Measurements from ENCODE around the gene UBR1. TPM values are rescaled to one million over a fixed set of nuclear protein-coding genes. Genes with fewer than 3 reads are reported as not detected.

Gene UBR1
- total and polyA plus RNA-seq, 2 experiments from 2014 or later: 17.2 to 19.6 TPM

GRCh38 chr15:42931702-42932486 is 173.9 kb downstream of the UBR1 start:
- H3K4me3 ChIP-seq: no peak overlapping the region
- Mint-ChIP-seq H3K9me3 (no peaks in the 10 kb centered on the region), H3K27ac (no peak overlapping the region), H3K27me3 (ENCODE audit: insufficient read depth, low read depth, poor library complexity) (peaks cover 1% of the 10 kb centered on the region), H3K4me1 (no peaks in the 10 kb centered on the region), H3K4me3 (no peak overlapping the region), H3K36me3 (ENCODE audit: low read depth) (no peaks in the 10 kb centered on the region)
- H2AFZ ChIP-seq: no peak overlapping the region
- no peaks in the 10 kb centered on the region for H3F3A ChIP-seq (replicated peaks; ENCODE audit: low read depth)
- no peaks in the 10 kb centered on the region for H3K79me2 ChIP-seq (replicated peaks; ENCODE audit: insufficient read depth)
- no peaks in the 10 kb centered on the region for H3K9me2 ChIP-seq (ENCODE audit: insufficient read depth)
- TF ChIP-seq, protein P1, sequence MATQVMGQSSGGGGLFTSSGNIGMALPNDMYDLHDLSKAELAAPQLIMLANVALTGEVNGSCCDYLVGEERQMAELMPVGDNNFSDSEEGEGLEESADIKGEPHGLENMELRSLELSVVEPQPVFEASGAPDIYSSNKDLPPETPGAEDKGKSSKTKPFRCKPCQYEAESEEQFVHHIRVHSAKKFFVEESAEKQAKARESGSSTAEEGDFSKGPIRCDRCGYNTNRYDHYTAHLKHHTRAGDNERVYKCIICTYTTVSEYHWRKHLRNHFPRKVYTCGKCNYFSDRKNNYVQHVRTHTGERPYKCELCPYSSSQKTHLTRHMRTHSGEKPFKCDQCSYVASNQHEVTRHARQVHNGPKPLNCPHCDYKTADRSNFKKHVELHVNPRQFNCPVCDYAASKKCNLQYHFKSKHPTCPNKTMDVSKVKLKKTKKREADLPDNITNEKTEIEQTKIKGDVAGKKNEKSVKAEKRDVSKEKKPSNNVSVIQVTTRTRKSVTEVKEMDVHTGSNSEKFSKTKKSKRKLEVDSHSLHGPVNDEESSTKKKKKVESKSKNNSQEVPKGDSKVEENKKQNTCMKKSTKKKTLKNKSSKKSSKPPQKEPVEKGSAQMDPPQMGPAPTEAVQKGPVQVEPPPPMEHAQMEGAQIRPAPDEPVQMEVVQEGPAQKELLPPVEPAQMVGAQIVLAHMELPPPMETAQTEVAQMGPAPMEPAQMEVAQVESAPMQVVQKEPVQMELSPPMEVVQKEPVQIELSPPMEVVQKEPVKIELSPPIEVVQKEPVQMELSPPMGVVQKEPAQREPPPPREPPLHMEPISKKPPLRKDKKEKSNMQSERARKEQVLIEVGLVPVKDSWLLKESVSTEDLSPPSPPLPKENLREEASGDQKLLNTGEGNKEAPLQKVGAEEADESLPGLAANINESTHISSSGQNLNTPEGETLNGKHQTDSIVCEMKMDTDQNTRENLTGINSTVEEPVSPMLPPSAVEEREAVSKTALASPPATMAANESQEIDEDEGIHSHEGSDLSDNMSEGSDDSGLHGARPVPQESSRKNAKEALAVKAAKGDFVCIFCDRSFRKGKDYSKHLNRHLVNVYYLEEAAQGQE (IDR thresholded peaks at IDR 0.05; ENCODE audit: unreplicated experiment): no peak
- TF ChIP-seq EZH2phosphoT487 (IDR thresholded peaks at IDR 0.05; ENCODE audit: unreplicated experiment) (no peak), POLR2AphosphoS5 (IDR thresholded peaks at IDR 0.05; ENCODE audit: low read depth) (no peak), EZH2 (IDR thresholded peaks at IDR 0.05; ENCODE audit: low read depth, unreplicated experiment) (no peak), ZNF331 (CRISPR knock-in tag; IDR thresholded peaks at IDR 0.05; ENCODE audit: low read depth) (no peak), NANOG (IDR thresholded peaks at IDR 0.05; ENCODE audit: borderline replicate concordance) (no peak)
- no peaks in the 10 kb centered on the region for H3K4me1 ChIP-seq (ENCODE audit: insufficient read depth)
- H3K27ac ChIP-seq (ENCODE audit: low read depth): no peak overlapping the region
- no peaks in the 10 kb centered on the region for H3K27me3 ChIP-seq (ENCODE audit: insufficient read depth)
- H4K20me1 ChIP-seq (replicated peaks; ENCODE audit: insufficient read depth): no peaks in the 10 kb centered on the region
- no peak for ATAC-seq
- no peak for DNase-seq (ENCODE audit: low spot score)
- no peak overlapping the region for H3K4me2 ChIP-seq
- H3K36me3 ChIP-seq (ENCODE audit: insufficient read depth): no peaks in the 10 kb centered on the region

GRCh38 chr15:42929306-42929848 is 176.5 kb downstream of the UBR1 start:
- Mint-ChIP-seq H3K4me1 (no peaks in the 10 kb centered on the region), H3K27me3 (ENCODE audit: insufficient read depth, low read depth, poor library complexity) (peaks cover 1% of the 10 kb centered on the region), H3K9me3 (no peaks in the 10 kb centered on the region), H3K36me3 (ENCODE audit: low read depth) (no peaks in the 10 kb centered on the region), H3K4me3 (no peak overlapping the region), H3K27ac (no peak overlapping the region)
- H3K79me2 ChIP-seq (replicated peaks; ENCODE audit: insufficient read depth): no peaks in the 10 kb centered on the region
- H2AFZ ChIP-seq: no peak overlapping the region
- no peak overlapping the region for H3K27ac ChIP-seq (ENCODE audit: low read depth)
- H3K9me2 ChIP-seq (ENCODE audit: insufficient read depth): no peaks in the 10 kb centered on the region
- no peak for ATAC-seq
- H4K20me1 ChIP-seq (replicated peaks; ENCODE audit: insufficient read depth): no peaks in the 10 kb centered on the region
- H3K4me1 ChIP-seq (ENCODE audit: insufficient read depth): no peaks in the 10 kb centered on the region
- no peaks in the 10 kb centered on the region for H3K27me3 ChIP-seq (ENCODE audit: insufficient read depth)
- no peak for DNase-seq (ENCODE audit: low spot score)
- no peaks in the 10 kb centered on the region for H3F3A ChIP-seq (replicated peaks; ENCODE audit: low read depth)
- H3K4me2 ChIP-seq: no peak overlapping the region
- no peaks in the 10 kb centered on the region for H3K36me3 ChIP-seq (ENCODE audit: insufficient read depth)
- H3K4me3 ChIP-seq: no peak overlapping the region
- TF ChIP-seq POLR2AphosphoS5 (IDR thresholded peaks at IDR 0.05; ENCODE audit: low read depth) (no peak), ZNF331 (CRISPR knock-in tag; IDR thresholded peaks at IDR 0.05; ENCODE audit: low read depth) (no peak), EZH2 (IDR thresholded peaks at IDR 0.05; ENCODE audit: low read depth, unreplicated experiment) (no peak), STAT1 (IDR thresholded peaks at IDR 0.05; ENCODE audit: unreplicated experiment) (no peak), JUNB (IDR thresholded peaks at IDR 0.05; ENCODE audit: unreplicated experiment) (no peak), EZH2phosphoT487 (IDR thresholded peaks at IDR 0.05; ENCODE audit: unreplicated experiment) (no peak), CREB1 (CRISPR knock-in tag; IDR thresholded peaks at IDR 0.05; ENCODE audit: low read depth) (no peak), ZNF114 (CRISPR knock-in tag; IDR thresholded peaks at IDR 0.05) (no peak), NANOG (IDR thresholded peaks at IDR 0.05; ENCODE audit: borderline replicate concordance) (no peak), ETS1 (IDR thresholded peaks at IDR 0.05) (no peak)
- TF ChIP-seq, protein P2, sequence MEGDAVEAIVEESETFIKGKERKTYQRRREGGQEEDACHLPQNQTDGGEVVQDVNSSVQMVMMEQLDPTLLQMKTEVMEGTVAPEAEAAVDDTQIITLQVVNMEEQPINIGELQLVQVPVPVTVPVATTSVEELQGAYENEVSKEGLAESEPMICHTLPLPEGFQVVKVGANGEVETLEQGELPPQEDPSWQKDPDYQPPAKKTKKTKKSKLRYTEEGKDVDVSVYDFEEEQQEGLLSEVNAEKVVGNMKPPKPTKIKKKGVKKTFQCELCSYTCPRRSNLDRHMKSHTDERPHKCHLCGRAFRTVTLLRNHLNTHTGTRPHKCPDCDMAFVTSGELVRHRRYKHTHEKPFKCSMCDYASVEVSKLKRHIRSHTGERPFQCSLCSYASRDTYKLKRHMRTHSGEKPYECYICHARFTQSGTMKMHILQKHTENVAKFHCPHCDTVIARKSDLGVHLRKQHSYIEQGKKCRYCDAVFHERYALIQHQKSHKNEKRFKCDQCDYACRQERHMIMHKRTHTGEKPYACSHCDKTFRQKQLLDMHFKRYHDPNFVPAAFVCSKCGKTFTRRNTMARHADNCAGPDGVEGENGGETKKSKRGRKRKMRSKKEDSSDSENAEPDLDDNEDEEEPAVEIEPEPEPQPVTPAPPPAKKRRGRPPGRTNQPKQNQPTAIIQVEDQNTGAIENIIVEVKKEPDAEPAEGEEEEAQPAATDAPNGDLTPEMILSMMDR (conservative IDR thresholded peaks at IDR 0.05; ENCODE audit: low read depth in 2 of 2): no peak
- TF ChIP-seq, protein P1 (IDR thresholded peaks at IDR 0.05; ENCODE audit: unreplicated experiment): no peak
